Hypothalamus (tissue), 51 donors: ENCODE results near the gene GATA2.

Source experiments
- DNase-seq, 51 donors: peaks; one replicate each; lab custom pipeline; 2025; lab: John Stamatoyannopoulos, UW

GATA2 gene

DNA sequence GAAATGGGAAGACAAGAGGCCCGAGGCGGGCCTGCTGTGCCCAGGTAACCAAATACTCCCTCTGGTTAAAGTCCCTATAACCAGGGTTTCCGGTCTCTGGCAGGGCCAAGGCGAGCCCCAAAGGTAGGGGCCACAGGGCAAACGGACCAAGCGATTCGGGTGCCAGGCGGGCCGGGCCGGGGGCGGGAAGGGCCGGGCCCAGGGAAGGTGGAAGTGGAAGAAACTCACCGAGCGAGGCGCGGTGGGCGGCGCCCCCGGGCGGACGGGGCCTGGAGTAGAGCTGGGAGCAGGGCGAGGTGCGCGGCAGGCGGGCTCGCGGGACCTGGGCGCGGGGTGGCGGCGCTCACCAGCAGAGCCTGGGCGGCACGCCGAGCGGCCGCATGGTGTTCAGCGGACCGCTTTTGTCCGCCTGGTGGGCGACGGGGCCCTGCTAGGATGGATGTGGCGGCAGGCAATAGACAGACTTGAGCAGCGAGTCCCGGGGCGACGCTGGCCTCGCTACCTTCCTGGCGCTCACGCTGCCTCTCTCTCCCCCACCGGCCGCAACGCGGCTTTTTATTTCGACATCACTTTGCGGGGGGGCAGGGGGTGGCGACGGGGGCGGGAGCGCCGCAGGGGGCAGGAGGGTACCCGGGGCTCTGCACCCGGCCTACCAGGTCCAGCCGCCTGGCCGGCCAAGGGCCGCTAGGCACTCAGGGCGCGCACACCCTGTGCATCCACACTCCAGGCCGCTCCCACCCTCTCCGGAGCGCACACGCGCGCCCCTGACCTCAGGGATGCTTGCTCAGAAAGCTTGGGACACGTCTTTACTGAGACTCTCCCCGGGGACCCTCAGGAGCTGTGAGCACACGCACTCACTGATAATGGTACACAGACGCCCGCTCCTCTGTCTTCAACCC lies at the start of gene GATA2:
GATA2 (minus strand) TSS at position 531 of the 899 bp plus-strand sequence. CDS start 6,170 bp downstream, outside the sequence.
- DNase-seq = no peak

DNA sequence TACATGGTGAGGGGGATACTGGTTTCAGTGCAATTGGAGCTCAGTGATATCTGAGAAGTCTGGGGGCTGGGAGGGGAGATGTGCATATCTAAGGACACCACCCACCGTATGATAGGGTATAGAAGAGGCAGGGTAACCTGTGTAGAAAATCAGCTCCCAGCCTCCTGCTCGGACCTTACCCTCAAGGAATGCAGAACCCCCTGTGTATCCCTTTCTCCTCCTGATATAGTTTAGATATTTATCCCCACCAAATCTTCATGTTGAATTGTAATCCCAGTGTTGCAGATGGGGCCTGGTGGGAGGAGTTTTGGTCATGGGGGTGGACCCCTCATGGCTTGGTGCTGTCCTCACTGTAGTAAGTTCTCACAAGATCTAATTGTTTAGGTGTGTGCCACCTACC lies 48.2 kb upstream of the GATA2 start:
- no peak for DNase-seq

DNA sequence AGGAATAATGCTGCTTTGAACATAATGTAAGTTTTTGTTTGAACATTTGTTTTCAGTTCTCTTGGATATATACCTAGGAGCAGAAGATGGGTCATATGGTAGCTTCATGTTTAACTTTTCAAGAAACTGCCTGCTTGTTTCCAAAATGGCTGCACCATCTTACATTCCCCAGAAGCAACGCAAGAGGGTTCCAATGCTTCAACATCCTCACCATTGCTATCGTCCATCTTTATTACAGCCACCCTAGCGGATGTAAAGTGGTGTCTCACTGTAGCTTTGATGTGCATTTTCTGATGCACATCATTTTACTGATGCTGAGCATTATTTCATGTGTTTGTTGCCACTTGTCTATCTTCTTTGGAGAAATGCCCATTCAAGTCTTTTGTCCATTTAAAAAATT lies 46.4 kb upstream of the GATA2 start:
- DNase-seq = no peak

DNA sequence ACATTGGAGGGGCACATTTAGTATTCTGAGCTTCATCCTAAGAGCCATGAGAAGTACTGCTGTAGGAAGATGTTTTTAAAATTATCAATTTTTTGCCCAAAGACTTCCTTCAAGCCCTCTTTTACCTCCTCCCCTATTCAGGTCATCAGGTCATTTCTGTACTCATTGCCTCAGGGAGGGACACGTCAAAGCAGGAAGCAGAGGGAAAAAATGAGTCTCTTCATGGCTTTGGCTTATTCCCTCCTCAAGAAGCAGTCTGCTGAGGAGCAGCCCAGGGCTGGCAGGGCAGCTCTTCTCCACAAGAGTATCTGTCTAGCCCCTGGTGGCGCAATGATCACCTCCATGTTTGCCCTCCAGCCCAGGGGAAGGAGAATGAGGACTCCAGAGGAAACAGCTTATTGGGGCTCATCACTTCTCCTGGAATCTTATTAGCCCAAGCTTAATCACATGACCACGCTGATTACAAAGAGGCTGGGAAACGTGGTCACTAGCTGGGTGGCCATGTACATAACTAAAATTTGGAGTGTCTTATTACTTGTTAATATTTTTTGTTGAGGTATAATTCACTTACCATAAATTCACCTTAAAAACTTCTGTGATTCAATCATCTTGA lies 44.2 kb upstream of the GATA2 start:
- DNase-seq = no peak

DNA sequence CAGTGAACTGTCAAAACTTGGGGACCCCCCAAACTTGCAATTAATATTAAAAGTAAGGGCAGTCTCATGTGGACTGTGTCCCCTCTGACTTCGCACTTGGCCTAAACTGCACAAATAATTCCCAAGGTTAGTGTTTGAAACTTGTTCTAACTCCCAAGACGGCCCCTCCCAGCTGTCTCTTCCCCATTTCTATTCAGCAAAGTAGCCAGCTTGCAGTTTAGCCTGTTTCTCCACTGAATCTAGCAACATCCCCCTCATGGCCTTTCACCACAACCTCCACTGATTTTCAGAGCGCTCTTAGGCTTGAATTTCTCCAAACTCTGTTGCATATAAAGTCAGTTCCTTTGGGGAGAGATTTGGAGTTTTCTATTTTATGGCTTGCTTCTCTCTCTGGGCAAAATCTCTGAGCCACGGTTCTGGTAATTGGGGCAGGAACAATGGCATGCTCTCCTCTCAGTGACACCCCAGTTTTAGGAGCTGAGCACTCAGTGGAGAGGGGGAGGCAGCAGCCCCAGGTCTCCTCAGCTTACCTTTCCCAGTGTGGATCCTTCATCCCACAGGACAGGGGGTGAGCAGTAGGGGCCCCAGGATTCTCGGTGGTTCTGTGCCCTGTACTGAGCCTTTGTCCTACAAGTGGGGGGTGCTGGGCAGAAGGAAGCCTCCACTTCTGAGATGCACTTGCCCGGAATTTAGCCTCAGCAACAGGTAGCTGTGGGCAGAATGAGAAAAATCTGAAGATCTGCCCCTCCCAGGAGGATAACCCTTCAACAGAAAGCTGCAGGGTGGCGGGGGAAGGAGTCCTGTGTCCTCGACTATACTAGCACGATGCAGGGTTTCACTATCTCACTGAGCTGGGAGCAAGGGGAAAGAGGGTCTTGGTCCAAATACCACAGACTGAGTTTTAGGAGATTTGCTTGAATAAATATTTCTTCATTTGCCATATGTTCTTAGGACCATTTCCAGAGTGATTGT lies 39.3 kb upstream of the GATA2 start:
- DNase-seq = no peak

DNA sequence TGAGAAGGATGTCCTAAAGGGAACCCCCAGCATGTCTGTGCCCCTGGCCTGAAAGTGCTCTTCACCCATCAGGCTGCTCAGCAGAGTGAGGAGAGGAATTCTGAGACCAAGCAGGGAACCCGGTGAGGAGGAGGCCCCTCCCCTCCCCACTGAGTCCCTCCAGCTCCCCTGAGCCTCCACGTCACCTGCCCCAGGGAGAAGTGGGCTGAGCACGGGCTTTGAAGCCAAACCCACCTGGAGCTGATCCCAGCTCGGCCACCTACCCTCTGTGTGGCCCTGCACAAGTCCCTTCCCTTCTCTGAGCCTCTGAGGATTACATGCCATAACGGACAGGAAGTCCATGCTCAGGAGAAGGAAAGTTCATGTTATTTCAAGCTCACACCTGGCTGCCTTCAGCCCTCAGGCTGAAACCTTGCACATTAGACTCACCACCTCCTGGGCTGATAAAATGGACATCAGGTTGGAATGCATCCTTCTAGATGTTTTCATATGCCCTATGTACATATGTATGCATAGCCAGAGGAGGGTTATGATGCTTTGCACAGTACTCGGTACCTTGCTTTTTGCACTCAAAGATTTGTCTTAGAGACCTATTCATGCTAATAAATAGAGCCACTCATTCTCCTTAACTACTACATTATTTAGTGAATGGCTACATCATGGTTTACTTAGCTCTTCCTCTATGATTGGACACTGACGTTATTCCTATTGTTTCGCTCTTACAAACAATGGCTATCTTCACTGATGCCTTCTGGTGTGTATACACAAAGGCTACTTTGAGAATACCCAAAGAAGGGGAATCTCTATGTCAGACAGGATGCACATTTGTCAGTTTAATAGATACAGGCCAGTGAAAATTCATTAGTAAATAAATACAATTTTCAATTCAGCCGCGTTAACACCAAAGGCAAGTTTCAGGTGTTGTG lies 31.6 kb upstream of the GATA2 start:
- no peak for DNase-seq

DNA sequence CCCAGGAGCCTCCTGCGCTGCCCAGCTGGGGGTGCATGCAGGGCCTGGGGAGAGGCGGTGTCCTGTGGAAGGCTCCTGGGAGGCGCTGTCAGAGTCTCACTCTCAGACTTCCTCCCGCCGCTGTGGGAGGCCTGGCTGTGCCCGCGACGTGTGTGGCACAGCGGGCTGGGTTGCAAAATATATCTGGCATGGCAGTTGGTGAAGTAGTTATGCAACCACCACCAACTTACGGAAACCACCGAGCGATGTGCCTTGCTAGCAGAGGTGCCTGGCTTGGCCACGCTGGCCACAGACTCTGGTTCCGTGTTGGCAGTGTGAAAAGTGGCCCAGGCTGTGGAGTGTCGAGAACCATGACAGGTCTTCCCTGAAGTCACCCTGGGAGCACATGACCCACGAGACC lies 30.6 kb upstream of the GATA2 start:
- DNase-seq = no peak

DNA sequence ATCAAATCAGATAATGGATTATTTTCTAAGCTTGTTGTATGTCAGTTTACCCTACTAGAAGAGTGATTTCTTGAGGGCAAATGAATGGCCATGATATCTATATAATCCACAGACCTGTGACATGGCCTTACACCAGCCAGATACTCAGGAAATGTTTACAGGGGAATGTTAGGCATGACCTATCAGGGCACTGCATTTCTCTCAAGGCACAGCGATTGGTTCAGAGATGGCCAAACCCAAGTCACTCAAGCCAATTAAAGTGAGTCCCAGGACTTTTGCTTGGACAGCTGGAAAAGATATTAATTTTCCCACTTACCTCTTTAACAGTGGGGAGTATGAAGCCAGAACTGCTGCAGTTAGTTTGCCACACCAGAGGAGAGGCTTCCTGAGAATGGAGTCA lies 28.7 kb upstream of the GATA2 start:
- DNase-seq = no peak

DNA sequence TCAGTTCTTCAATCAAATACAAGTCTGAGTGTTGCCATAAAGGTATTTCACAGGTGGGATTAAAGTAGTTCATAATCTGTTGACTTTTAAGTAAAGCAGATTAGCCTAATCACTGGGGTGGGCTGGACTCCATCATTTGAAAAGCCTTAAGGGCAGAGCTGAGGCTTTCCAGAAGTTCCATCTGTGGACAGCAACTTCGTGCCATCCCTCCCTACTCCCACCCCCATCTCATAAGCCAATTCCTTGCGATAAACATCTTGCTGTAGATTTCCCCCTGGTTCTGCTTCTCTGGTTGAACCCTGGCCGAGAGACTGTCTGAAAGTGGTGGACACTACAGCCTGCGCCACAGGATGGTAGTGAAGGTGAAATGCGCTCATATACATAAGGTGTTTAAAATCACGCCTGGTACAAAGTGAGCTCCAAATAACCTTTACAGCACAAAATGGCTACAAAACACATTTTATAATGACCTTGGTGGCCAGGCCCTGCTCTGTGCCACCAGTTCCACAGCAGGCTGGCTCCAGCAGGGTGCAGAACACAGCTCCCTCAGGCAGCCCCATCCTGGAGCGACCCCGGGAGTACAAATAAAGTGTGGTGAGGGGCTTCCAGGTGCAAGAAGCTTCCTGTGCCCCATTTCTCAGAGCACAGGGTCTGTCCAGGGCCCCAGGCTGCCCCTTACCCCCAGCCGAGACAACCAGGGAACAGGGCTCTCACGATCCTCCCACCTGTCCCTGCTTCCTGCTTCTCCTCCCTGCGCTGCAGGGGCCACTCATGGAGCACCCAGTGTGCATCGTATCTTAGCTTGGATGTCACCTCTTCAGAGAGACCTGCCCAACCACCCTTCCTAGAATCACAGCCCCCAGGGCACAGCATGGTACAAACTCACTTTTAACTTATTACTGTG lies 25.8 kb upstream of the GATA2 start:
- DNase-seq = no peak

DNA sequence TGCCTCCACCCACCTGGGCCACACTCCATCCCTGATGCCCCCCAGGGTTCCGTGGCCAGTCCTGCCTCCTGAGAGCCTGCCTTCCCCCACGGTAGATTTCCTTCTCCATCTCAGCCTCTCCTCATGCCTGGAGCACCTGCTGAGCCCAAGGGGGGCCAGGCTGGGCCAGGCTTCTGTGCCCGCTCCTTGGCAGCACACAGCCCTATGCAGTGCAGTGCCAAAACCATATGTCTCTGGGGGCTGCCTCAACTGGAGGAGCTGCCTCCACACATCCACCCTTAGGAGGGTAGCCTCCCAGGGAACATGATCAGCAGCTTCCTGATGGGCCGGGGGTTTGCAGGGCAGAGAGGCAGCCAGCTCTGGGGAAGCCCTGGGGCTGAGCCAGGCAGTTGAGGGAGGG lies 24.6 kb upstream of the GATA2 start:
- DNase-seq = no peak

DNA sequence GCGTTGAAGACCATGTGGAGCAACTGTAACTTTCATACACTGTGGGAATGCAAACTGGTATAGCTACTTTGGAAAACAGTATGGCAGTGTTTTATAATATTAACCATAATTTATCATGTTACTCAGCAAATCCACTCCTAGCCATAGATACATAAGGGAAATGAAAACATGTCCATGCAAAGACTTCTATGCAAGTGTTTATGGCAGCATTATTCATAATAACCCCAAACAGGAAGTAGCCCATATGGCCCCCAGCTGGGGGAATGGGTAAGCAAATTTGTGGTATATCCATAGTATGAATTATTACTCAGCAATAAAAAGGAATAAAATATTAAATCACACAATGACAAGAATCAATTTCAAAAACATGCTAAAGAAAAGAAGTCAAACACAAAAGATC lies 23.0 kb upstream of the GATA2 start:
- no peak for DNase-seq

DNA sequence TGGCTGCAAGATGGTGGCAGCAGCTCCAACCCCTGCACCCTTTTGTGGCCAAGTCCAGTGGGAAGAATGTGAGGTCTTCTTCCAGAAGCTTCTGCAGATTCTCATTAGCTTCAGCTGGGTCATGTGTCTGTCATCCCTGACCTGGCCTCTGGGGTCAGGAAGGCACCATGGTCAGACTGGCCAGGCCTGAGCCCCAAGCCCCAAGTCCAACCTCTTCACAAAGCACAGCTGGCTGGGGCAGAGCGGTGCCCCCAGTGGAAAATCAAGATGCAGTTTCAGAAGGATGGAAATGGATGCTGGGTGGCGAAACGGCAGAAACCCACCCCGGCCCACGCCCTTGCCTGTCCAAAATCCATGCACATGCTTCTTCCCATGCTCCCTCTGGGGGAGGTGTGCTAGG lies 15.9 kb upstream of the GATA2 start:
- no peak for DNase-seq

DNA sequence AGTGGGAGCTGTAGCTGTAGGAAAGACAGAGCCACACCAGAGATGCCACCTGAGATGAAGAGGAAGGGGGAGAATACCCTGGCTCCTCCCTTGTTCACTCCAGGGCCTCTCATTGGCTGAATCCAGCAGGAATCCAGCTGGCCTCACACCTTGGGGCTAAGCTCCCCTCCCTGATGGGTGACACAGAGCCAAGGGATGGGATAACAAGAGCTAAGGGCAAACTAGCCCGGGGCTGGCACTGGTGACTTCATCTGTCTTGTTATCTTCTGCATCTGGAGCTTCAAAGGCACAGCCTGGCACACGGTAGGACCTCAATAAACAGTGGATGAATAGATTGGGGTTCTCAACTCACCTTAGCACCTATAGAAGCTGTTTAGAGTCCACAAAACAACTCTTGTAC lies 13.8 kb upstream of the GATA2 start:
- no peak for DNase-seq

DNA sequence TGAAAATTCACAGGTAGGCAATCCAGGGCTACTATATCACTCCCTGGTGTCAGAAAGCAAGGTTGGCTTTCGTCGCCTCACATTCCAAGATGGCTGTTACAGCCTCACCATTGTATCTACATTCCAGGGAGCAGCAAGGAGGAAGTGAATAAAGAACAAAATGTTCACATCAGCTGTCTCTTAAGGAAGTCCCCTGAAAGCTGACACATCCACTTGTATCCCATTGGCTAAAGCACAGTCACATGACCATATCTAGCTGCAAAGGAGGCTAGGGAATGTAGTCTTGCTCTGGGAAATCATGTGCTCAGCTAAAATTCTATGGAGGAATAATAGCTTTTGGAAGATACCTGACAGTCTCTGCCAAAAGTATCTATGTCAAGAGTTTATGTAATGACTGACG lies 12.8 kb upstream of the GATA2 start:
- no peak for DNase-seq

DNA sequence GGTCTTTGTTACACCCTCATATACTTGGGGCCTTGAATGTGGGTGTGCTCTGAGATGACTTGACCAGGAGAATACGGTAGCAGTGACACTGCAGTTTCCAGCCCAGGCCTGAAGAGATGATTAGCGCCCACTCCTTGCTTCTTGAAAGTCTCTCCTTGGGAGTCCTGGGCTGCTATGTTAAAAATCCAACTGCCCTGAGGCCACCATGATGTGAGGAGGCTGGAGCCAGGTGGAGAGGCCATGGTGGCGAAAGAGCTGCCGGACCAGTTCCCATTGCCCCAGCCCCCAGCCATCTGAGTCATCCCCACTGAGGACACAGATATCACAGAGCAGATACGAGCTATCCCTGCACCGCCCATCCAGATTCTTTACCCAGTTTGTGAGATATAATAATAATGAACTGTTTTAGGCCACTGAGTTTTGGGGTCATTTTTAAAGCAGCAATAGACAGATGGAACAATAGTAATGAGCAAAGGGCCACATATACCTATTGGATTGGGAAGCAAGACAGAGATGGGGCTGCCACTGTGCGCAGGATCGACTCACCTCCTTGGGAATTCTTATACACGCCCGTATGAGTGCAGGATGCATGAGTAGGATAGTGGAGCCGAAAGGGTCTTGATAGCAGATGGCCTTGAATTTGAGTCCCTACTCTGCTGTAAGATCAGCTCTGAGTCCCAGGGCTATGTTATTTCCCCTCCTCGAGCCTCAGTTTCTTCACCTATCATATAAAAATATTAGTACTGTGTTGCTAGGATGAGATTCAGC lies 12.1 kb upstream of the GATA2 start:
- no peak for DNase-seq

DNA sequence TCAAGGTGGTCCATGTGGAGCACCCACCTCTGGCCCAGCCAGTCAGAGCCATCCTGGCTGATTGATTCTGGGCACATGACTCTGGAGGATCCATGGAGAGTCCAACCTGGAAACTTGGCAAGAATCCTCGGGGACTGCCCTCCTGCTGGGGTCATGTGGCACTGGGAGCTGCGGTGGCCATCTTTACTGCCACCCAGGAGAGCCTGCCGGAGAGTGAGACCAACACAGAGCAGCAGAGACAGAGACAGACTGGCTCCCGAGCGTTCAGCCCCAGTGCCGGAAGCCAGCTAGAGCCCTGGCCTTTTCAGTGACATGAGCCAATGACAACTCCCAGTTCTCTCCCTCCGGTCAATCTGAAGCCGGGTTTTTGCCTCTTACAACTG lies 11.5 kb upstream of the GATA2 start:
- DNase-seq = no peak

DNA sequence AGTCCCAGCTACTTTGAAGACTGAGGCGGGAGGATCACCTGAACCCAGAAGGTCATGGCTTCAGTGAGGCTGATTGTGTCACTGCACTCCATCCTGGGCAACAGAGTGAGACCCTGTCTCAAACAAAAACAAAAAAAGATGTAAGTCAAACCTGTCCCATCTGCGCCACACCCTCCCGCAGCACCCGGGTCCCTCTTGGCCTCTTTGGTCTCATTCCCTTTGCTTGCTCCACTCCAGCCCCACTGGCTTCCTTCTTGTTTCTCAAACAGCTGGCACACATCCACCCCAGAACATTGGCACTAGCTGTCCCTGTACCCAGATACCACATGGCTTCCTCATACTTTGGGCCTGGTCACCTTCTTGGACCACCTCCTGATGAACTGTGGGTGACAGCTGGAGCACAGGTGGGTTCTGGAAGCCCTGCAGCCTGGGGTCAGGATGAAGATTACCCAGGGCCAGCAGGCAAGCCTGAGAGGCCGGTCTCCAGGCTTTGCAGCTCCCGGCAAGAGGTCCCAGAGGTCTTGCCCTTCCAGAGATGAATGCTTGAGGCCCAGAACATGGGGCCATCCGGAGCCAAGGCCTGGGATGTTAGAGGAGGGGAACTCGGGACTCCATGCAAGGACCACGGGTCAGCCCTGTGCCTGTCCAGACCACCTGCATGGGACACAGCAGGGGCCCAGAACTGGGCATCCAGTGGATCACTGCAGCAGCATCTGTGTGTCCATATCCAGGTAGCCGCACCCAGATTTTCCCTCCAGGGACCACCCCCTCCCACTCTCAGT lies 10.9 kb upstream of the GATA2 start:
- DNase-seq = no peak
